GM19351 (cell line): ENCODE measurements around the gene FN3KRP.

ENCODE experiments used
- ATAC-seq: cut with Tn5 transposase; IDR thresholded peaks from one replicate; pipeline ENCODE4 v1.9.1; 2021; ENCODE audit warnings: mild to moderate bottlenecking, moderate library complexity; ENCODE audit not compliant: unreplicated experiment

Gene FN3KRP

GRCh38 chr17:82687375-82687861 lies 29.1 kb upstream of the FN3KRP start:
- ATAC-seq, result no peak

- ATAC-seq, result no peak
Measured at GRCh38 chr17:82687871-82688270, 28.6 kb upstream of the FN3KRP start.

- ATAC-seq, result no peak
Measured at GRCh38 chr17:82689077-82689476, 27.4 kb upstream of the FN3KRP start.

GRCh38 chr17:82690786-82691489 lies 25.6 kb upstream of the FN3KRP start:
- no peak for ATAC-seq

GRCh38 chr17:82691714-82692113 lies 24.8 kb upstream of the FN3KRP start:
- ATAC-seq, result no peak

- ATAC-seq, result no peak
Measured at GRCh38 chr17:82692268-82692667, 24.2 kb upstream of the FN3KRP start.

GRCh38 chr17:82693168-82693867 lies 23.2 kb upstream of the FN3KRP start:
- ATAC-seq, result no peak

- ATAC-seq, result no peak
Measured at GRCh38 chr17:82694647-82695046, 21.9 kb upstream of the FN3KRP start.

GRCh38 chr17:82696259-82696658 lies 20.2 kb upstream of the FN3KRP start:
- no peak for ATAC-seq

GRCh38 chr17:82696916-82697807 lies 19.3 kb upstream of the FN3KRP start:
- no peak for ATAC-seq

- no peak for ATAC-seq
Measured at GRCh38 chr17:82697808-82698064, 18.8 kb upstream of the FN3KRP start.

- ATAC-seq, result peak; percentile 98
Measured at GRCh38 chr17:82698065-82698973, 18.2 kb upstream of the FN3KRP start, which contains the start of gene RAB40B. Gene RAB40B, minus strand, starts transcription at chr17:82698698. Its CDS starts 102 bp downstream, at chr17:82698596.

- ATAC-seq, result no peak
Measured at GRCh38 chr17:82698974-82699442, 17.5 kb upstream of the FN3KRP start.

- ATAC-seq, result no peak
Measured at GRCh38 chr17:82699551-82699950, 17.0 kb upstream of the FN3KRP start.

- ATAC-seq, result no peak
Measured at GRCh38 chr17:82702231-82702927, 14.1 kb upstream of the FN3KRP start.

- no peak for ATAC-seq
Measured at GRCh38 chr17:82703036-82703745, 13.3 kb upstream of the FN3KRP start.

- ATAC-seq, result no peak
Measured at GRCh38 chr17:82703935-82704865, 12.3 kb upstream of the FN3KRP start.

- no peak for ATAC-seq
Measured at GRCh38 chr17:82704886-82705285, 11.6 kb upstream of the FN3KRP start.
